DND-41 (cell line): ENCODE results near the gene LRRC37A3.

ENCODE experiments used
- CTCF ChIP-seq: IDR thresholded peaks from 2 replicates; pipeline ENCODE4 v1.5.1; 2012; ENCODE audit warnings: borderline replicate concordance, low read length, moderate library complexity, mild to moderate bottlenecking; ENCODE audit not compliant: poor library complexity, severe bottlenecking; ENCODE audit errors: extremely low read depth
- EZH2 ChIP-seq: IDR thresholded peaks from 3 replicates; pipeline ENCODE4 v1.6.1; 2012; ENCODE audit warnings: borderline replicate concordance, low read depth, mild to moderate bottlenecking, moderate library complexity, low read length, inconsistent platforms; ENCODE audit not compliant: severe bottlenecking

GRCh38 chr17:64950871-64951270 is 31.6 kb upstream of the LRRC37A3 start:
- TF ChIP-seq CTCF (no peak), EZH2 (no peak)
